CD4-positive, alpha-beta T cell treated with Interleukin-4 for 4 hours (primary cell): ENCODE results near the gene ERLEC1.
"Not testable (repeated sequence)": the region's sequence is repeated elsewhere in the genome, so short reads cannot be mapped to it uniquely, and the experiment has no call there.

ENCODE experiments used
- DNase-seq: peaks from one replicate; pipeline ENCODE4 v3.0.0-alpha.2; 2020

ERLEC1 gene

DNA sequence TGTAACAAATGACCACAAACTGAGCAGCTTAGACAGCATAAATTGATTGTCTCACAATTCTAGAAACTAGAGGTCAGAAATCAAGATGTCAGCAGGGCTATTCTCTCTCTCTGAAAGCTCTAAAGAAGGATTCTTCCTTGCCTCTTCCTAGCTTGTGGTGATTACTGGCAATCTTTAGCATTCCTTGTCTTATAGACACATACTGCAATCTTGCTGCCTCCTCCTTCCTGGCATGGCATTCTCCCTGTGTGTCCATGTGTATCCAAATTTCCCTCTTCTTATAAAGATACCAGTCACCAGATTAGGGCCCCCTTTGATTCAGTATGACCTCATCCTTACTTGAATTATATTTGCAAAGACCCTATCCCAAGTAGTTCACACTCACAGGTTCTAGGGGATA, 2.4 kb upstream of the ERLEC1 start:
- DNase-seq = no peak

DNA sequence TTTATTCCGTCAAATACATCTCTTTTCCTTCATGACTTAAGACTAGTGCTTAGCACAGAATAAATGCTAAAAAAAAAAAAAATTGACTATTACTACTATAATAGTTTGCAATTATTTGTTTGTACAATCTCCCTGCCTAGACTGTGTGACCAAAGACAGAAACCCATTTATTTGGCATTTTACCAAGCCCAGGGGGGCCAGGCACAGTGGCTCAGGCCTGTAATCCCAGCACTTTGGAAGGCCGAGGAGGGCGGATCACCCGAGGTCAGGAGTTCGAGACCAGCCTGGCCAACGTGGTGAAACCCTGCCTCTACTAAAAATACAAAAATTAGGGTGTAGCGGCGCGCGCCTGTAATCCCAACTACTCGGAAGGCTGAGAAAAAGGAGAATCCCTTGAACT, 1.5 kb upstream of the ERLEC1 start:
- DNase-seq = no peak

DNA sequence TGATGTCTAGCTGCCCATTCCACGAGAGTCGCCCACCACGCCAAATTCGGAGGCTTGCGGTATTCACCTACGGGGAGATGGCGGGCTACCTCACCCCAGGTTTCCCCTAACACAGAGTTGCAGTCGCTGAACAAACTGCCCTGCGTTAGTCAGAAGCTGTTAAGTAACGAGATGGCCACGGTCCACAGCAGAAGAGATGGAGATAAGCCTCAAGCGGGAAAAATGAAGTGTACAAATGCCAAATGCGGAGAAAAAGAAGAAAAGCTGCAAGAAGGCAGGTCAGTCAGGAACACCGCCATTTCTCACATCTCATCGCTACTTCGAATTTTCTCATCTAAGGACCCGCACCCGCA, 516 bp upstream of the ERLEC1 start:
- DNase-seq = peak; percentile 21

DNA sequence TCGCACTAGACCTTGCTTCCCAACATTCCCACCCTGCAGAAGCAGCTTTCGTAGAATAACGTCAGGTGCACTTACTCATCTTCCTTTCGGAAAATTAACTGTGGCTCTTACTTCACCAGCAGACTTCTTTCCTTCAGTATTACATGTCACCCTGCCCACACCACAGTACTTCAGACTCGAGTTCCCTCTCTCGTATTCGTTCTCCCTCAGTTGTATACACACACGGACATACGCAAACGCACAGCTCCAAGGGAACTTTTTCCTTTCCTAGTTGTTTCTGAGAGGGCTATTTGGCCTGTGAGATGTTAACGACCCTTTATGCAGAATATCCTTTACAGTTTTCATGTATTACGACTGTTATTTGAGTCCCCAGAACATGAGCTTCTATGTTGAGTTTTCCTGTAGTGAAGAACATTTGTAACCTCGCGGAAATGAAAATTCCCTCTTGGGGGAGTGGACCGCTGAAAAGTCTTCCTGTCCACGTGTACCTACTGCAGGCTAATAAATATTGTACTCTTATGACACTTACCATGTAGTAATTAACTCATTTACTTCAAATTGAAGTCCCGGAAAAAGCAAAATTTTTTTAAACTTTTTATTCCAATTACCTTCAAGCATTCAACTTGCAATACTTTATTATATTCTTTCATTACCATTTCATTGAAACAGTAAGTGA, 908 bp downstream of the ERLEC1 start:
- no peak for DNase-seq

DNA sequence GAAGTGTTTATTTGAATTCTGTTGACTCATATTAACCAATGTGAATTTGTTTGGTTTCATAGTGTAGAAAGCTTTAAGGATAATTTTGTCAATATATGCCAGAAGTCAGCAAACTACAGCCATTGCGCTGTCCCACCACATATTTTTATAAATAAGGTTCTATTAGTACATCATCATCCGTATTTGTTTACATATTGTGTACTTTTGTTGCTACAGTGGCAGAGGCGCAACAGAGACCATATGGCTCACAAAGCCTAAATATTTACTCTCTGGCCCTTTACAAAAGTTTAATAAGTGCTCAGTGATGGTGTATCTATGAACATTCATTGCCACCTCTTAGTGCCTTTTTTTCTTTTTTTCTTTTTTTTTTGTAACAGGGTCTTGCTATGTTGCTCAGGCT, 6.4 kb downstream of the ERLEC1 start:
- DNase-seq = no peak

DNA sequence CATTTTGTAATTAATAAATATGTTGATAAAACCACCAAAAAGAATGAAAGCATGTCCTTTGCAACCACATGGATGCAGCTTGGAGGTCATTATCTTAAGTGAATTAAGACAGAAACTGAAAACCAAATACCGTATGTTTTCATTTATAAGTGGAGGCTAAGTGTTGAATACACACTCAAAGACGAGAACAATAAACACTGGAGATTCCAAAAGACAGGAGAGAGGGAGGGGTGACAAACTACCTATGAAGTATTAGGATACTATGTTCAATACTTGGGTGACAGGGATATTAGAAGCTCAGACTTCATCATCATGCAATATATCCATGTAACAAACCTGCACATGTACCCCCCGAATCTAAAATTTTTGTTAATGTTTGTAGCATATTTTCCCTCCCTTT, 7.0 kb downstream of the ERLEC1 start:
- no peak for DNase-seq

- DNase-seq = no peak
These were observed 14.7 kb downstream of the ERLEC1 start for GRCh38 chr2:53801547-53801946.

DNA sequence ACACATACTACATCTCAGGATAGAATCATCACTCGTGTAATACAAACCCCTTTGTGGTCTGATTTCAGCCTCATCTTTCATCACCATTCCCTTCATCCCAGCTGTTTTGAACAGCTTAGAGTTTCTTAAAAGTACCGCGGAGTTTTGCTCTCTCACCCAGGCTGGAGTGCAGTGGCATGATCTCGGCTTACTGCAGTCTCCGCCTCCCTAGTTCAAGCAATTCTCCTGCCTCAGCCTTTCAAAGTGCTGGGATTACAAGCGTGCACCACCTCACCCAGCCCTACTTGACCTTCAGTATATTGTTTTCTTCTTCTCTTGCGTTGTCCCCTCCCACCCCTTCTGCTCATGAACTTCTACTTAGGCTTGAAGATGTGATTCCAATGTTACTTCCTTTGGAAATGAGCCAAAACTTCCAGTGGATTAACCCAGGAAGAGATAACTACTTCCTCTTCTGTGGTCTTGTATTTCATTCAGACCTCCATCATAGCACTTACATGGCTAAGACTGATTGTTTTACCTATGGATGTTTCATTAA, 15.8 kb downstream of the ERLEC1 start:
- DNase-seq = no peak

DNA sequence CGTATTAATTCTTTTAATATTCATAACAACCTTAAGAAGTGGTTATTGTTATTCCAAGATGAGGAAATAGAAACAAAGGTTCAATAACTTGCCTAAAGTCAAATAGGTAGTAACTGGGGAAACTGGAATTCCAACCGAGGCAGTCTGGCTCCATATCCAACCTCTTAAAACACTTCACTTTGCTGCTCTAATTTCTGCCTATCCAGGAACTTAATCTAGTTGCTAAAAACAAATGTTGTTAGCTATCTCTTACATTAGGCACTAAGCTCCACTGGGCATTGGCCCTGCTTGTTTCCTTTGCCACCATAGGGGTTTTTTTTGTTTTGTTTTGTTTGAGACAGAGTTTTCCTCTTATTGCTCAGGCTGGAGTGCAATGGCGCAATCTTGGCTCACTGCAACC, 24.8 kb downstream of the ERLEC1 start:
- no peak for DNase-seq

- no peak for DNase-seq
These were observed 26.3 kb downstream of the ERLEC1 start for GRCh38 chr2:53813151-53813550.

GRCh38 chr2:53818854-53819435, 32.1 kb downstream of the ERLEC1 start:
- no peak for DNase-seq

GRCh38 chr2:53819634-53820033, 32.8 kb downstream of the ERLEC1 start:
- DNase-seq = no peak

GRCh38 chr2:53820048-53820447, 33.2 kb downstream of the ERLEC1 start:
- DNase-seq = no peak

DNA sequence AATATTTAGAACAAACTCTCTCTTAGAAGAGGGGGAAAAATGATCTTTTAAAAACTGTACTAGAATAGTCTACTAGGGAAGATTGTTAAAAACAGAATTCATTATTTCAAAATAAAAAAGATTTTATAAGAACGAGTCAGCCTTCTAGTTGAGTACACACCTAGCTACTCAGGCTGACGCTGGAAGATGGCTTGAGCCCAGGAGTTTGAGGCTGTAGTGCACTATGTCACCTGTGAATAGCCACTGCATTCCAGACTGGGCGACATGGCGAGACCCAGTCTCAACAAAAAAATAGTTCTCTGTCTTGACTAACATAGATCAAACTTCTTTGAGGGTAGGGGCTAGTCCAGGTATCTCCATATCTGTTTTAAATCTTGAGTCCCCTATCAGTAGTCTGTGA, 33.9 kb downstream of the ERLEC1 start:
- no peak for DNase-seq

DNA sequence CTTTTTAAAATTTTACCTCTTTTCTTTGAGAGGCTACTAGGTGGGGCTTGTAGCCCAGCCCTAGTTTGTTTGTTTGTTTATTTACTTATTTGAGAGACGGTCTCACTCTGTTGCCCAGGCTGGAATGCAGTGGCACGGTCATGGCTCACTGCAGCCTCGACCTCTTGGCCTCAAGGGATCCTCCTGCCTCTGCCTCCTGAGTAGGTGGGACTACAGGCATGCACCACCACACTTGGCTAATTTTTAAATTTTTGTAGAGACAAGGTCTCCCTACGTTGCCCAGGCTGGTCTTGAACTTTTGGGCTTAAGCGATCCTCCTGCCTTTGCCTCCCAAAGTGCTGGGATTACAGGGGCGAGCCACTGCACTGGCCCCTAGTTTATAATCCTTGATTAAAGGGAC, 35.0 kb downstream of the ERLEC1 start:
- no peak for DNase-seq

DNA sequence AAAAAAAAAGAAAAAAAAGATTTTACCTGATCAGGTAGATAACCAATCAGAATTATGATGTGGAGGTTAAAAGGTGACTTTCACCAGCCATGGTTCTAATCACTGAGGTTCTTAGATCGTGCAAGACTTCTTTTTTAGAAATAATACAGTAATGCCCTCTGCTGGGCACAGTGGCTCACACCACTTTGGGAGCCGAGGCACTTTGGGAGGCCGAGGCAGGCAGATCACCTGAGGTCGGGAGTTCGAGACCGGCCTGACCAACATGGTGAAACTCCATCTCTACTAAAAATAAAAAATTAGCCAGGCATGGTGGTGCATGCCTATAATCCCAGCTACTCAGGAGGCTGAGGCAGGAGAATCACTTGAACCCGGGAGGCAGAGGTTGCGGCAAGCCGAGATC, 36.8 kb downstream of the ERLEC1 start:
- DNase-seq = peak; percentile 8

GRCh38 chr2:53826030-53826410, 39.2 kb downstream of the ERLEC1 start:
- no peak for DNase-seq

- DNase-seq = no peak
These were observed 39.9 kb downstream of the ERLEC1 start for GRCh38 chr2:53826587-53827397.

- DNase-seq = no peak
These were observed 40.7 kb downstream of the ERLEC1 start for GRCh38 chr2:53827398-53828175.

- DNase-seq = no peak
These were observed 41.5 kb downstream of the ERLEC1 start for GRCh38 chr2:53828331-53828730.

DNA sequence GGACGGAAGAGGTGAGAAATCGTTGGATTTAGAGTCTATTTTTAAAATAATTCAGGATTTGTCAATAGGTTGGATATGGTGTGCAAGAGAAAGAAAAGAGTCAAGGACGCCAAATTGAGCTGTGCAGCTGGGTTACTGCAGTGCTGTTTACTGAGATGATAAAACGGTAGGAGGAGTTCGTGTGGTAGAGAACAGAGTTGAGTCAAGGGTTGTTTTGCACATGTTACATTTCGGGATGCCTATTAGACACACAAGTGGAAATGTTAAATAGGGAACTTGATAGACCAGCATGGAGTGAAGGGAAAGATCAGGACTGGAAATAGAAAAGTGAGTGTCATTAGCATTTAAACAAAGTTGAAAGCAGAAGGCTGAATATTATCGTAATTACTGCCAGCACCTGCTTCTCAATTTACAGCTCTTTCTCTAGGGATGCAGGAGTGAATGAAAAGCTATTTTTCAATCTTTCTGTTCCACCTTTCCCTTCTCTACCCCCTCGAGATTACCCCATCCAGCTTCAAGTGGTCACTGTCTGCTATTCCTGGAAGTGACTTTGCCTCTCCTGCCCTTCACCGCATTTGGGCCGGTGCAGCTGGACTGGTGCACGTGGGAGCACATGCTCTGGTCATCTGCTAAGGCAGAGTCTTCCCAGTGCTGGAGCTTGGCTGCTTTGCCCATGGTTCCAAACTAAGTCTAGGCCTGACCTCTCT, 42.6 kb downstream of the ERLEC1 start:
- no peak for DNase-seq

- not testable (repeated sequence) for DNase-seq
These were observed 43.1 kb downstream of the ERLEC1 start for GRCh38 chr2:53829980-53830290.

DNA sequence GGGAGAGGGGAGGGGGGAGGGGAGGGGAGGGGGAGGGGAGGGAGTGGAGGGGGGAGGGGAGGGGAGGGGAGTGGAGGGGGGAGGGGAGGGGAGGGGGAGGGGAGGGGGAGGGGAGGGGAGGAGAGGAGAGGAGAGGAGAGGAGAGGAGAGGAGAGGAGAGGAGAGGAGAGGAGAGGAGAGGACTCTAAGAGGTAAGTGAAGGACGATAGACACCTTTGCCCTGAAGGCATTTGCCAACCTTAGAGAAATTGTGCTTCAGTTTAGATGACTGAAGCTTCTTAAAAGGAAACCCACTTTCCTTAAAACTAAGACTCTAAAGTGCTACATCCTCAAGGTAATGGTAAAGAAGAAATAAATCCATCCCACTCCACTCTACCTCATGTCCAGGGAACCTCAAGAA, 53.7 kb downstream of the ERLEC1 start:
- no peak for DNase-seq
